HG02943 (cell line): Measurements from ENCODE around the gene KDF1.
"Not testable (repeated sequence)": the region's sequence is repeated elsewhere in the genome, so short reads cannot be mapped to it uniquely, and the experiment has no call there.

Source experiments
- ATAC-seq: cut with Tn5 transposase; IDR thresholded peaks from one replicate; pipeline ENCODE4 v1.9.1; 2021; ENCODE audit warnings: mild to moderate bottlenecking, low read depth, moderate library complexity; ENCODE audit not compliant: unreplicated experiment

Gene KDF1

GRCh38 chr1:26994787-26995517, 34.7 kb upstream of the KDF1 start:
- no peak for ATAC-seq

- no peak for ATAC-seq
Observed at GRCh38 chr1:26994020-26994786, 33.9 kb upstream of the KDF1 start.

- no peak for ATAC-seq
Observed at GRCh38 chr1:26993237-26994019, 33.2 kb upstream of the KDF1 start, which contains the start of gene TRNP1. Gene TRNP1 (plus strand): TSS chr1:26993692. CDS start chr1:26993787, 95 bp downstream.

- ATAC-seq: no peak
Observed at GRCh38 chr1:26991310-26992116, 31.2 kb upstream of the KDF1 start.

GRCh38 chr1:26989403-26990109, 29.3 kb upstream of the KDF1 start:
- ATAC-seq: not testable (repeated sequence)

- no peak for ATAC-seq
Observed at GRCh38 chr1:26986658-26987057, 26.4 kb upstream of the KDF1 start.

- ATAC-seq: no peak
Observed at GRCh38 chr1:26984291-26984690, 24.0 kb upstream of the KDF1 start.

- no peak for ATAC-seq
Observed at GRCh38 chr1:26983863-26984262, 23.6 kb upstream of the KDF1 start.

- no peak for ATAC-seq
Observed at GRCh38 chr1:26981146-26981846, 21.0 kb upstream of the KDF1 start.

GRCh38 chr1:26978901-26979300, 18.6 kb upstream of the KDF1 start:
- ATAC-seq: no peak

GRCh38 chr1:26976621-26977510, 16.6 kb upstream of the KDF1 start:
- ATAC-seq: no peak

GRCh38 chr1:26972821-26973220, 12.6 kb upstream of the KDF1 start:
- no peak for ATAC-seq

GRCh38 chr1:26972390-26972789, 12.1 kb upstream of the KDF1 start:
- ATAC-seq: no peak

- ATAC-seq: no peak
Observed at GRCh38 chr1:26971590-26971989, 11.3 kb upstream of the KDF1 start.

- no peak for ATAC-seq
Observed at GRCh38 chr1:26970810-26971209, 10.5 kb upstream of the KDF1 start.

- no peak for ATAC-seq
Observed at GRCh38 chr1:26965628-26966027, 5.4 kb upstream of the KDF1 start.

- ATAC-seq: no peak
Observed at GRCh38 chr1:26965213-26965612, 4.9 kb upstream of the KDF1 start.

GRCh38 chr1:26961826-26962225, 1.6 kb upstream of the KDF1 start:
- no peak for ATAC-seq
